Stimulated activated CD8-positive, alpha-beta memory T cell treated with anti-CD3 and anti-CD28 coated beads, Interleukin-4, amount 100 ng/mL, for 1 hour (primary cell): ENCODE results near the gene KLHDC3.
A peak's percentile ranks its signal among the peaks of the same experiment; 100 is the strongest.
"Not testable (repeated sequence)": the region's sequence is repeated elsewhere in the genome, so short reads cannot be mapped to it uniquely, and the experiment has no call there.

Experiments used
- DNase-seq, 2 donors: peaks; one replicate each; pipeline ENCODE4 v3.0.0-alpha.2; 2020; ENCODE audit warnings: low read depth in 2 of 2, low spot score in 1 of 2

KLHDC3 gene

DNA sequence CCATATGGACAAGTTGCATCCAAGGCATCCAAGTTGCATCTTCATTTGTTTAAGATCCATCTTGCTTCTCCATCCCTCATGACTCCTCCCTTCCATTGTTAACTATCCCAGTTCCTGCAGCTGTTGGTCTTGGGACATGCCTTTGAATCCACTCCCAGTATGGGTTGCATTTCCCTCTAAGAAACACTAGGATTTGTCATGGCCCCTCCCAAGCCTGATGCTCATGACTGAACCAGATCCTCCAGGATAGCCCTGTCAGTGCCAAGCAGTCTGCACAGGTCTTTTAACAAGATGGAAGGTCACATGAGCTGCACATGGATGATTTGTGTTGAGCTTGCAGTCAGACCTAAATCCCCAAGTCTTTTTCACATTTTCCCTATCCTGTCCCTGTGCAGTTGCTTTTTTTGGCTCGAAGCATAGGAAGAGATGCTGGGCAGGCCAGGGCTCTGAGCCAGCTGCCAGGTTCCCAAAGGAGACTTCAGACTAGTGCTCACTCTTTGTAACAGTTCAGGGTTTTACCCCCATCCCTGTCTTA, 25.5 kb upstream of the KLHDC3 start:
- DNase-seq, result no peak

- no peak for DNase-seq
Observed at GRCh38 chr6:42989923-42990322, 24.1 kb upstream of the KLHDC3 start.

GRCh38 chr6:42993445-42993844, 20.6 kb upstream of the KLHDC3 start:
- no peak for DNase-seq

DNA sequence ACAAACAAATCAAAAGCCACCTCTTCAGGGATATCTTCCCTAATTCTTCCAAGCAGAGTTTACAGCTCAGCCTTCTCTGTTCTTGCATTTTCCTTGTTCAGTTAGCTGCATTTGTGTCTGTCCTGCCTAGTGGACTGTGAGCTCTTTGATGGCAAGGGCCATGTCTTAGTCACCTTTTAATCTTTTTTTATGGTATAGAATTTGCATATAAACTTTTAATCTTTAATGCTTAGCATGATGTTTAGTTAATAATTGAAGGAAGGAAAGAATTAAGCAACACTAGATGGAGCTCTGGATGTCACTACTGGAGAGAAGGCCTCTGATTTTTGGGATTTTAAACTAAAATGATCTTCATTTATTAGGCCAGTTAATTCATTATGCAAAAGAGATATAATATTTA, 17.5 kb upstream of the KLHDC3 start:
- DNase-seq, result no peak

DNA sequence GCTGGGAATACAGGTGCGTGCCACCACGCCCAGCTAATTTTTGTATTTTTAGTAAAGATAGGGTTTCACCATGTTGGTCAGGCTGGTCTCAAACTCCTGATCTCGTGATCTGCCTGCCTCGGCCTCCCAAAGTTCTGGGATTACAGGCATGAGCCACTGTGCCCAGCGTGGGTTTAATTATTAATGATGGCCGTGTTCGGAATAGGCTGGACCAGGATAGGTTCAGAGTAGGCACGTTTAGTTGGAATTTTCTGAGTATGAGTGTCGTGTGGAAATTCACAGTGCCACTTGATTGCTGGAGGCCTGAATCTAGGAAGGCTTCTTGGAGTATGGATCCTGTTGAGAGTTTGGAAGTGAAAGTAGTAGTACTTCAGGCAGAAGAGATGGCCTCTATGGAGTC, 15.8 kb upstream of the KLHDC3 start:
- DNase-seq, result not testable (repeated sequence)

DNA sequence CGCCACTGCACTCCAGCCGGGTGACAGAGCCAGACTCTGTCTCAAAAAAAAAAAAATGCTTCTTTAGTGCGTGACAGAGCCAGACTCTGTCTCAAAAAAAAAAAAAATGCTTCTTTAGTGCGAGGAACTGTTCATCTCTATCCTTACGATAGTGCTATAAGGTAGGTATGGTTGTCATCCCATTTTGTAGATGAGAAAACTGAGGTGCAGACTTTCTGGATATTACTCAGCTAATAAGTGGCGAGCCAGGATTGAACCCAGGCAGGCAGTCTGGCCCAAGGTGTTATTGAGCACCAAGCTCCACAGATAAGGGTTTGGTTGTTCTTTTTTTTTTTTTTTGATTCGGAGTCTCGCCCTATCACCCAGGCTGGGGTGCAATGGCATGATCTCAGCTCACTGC, 12.2 kb upstream of the KLHDC3 start:
- no peak for DNase-seq

GRCh38 chr6:43005844-43006243, 8.2 kb upstream of the KLHDC3 start:
- no peak for DNase-seq

- no peak for DNase-seq
Observed at GRCh38 chr6:43006251-43006650, 7.8 kb upstream of the KLHDC3 start.

DNA sequence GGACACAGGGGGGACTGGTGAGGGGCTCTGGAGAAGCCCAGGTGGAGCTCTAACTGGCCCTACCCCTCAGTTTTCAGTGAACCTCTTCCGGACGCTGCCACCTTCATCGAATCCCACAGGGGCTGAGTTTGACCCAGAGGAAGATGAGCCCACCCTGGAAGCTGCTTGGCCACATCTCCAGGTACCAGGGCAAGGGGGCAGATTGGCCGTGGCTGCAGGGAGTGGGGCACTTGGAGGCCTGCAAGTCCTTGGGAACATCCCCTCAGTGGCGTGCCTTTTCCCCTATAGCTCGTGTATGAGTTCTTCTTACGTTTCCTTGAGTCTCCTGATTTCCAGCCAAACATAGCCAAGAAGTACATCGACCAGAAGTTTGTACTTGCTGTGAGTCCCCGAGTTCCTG, 6.9 kb upstream of the KLHDC3 start:
- no peak for DNase-seq

GRCh38 chr6:43009124-43009523, 4.9 kb upstream of the KLHDC3 start:
- no peak for DNase-seq

- DNase-seq, result no peak
Observed at GRCh38 chr6:43011207-43011606, 2.8 kb upstream of the KLHDC3 start.

DNA sequence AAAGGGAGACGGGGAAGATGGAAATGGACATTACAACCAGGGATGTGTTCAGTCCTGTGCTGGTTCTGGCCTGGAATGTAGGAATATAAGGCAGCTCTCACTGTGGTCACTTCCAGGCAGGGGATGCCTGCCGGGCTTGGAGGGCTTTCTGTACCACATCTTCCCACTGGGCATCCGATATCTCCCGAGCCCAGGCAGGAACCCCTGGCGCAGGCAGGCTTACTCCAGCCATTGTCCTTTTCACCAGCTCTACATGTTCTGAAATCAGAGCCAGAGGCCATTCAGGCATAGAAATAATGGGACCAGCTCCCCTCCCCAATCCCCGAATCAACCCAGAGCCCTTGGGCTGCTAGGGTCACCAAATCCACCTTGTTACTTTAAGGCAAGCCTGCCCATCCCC, 1.7 kb upstream of the KLHDC3 start:
- DNase-seq, result no peak

GRCh38 chr6:43013097-43013842, 779 bp upstream of the KLHDC3 start:
- DNase-seq, result no peak

DNA sequence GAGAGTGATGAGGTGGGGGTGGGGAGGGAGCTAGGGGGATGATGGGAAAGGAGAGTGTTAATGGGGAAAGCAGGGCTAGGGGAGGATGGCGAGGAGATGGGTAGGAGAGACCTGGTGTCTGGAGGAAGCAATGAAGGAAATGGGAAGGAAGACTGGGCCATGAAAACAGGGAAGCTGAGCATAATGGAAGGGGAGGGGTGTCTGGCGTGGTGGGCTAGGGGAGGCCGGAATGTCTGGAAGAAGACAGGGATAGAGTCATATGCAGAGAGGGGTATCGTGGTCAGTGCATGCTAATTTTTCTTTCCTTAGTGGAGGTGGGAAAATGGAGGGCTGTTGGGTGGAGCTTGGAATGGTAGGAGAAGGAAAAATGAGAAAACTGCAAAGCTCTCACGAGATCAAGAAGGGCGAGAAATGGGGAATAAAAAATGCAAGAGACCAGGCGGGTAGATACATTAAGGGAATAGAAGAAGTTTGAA, 423 bp downstream of the KLHDC3 start:
- no peak for DNase-seq

DNA sequence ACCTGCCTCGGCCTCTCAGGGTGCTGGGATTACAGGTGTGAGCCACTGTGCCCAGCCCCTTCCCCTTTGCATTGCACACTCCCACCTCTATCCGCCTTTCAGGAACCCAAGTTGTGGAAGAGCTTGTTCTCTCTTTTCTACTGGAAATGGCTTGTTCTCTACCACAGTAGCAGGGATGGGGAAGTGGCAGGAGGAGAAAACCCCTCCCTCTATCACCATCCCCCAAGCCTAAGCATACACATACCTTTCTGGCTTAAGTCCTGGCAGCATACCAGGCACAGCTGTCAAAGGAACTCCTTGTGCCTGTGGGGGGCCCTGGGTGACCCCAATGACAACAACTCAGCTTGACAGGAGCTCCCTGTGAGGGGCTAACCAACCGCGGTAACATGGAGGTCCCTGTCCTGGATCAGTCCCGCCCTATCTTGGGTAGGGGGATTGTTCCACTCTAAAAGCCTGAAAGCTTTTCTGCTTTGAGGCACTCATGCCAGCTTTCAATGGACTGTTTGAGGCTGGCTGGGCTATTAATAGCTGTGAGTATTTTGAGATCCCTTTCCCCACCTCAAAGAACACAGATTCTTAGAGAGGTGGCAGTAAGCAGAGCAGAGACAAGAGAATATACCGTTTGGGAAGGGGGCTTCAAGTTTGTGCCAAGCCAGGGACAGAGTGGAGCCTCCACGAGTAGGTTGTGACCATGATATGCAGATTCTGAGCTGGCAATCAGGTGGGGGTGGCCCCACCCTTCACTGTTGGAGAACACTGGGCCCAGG, 2.3 kb downstream of the KLHDC3 start:
- no peak for DNase-seq

GRCh38 chr6:43016943-43017334, 2.9 kb downstream of the KLHDC3 start:
- DNase-seq, result no peak

DNA sequence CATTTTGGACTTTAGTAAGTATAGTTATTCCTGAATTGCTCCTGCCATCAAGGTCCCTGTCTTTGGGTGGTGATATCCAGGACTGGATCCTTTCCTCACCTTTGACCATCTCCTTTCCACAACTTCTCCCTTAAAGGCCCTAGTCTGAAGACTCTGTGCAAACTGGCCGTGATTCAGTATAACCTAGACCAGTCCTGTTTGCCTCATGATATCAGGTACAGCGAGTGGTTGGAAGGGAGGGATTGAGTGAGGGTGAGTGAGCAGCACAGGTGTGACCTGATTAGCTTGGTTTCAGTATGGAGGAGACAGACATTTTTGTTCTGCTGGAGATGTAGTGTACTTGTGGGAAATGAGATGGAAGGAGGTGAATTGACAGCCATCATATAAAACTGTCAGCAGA, 5.1 kb downstream of the KLHDC3 start:
- DNase-seq, result no peak

DNA sequence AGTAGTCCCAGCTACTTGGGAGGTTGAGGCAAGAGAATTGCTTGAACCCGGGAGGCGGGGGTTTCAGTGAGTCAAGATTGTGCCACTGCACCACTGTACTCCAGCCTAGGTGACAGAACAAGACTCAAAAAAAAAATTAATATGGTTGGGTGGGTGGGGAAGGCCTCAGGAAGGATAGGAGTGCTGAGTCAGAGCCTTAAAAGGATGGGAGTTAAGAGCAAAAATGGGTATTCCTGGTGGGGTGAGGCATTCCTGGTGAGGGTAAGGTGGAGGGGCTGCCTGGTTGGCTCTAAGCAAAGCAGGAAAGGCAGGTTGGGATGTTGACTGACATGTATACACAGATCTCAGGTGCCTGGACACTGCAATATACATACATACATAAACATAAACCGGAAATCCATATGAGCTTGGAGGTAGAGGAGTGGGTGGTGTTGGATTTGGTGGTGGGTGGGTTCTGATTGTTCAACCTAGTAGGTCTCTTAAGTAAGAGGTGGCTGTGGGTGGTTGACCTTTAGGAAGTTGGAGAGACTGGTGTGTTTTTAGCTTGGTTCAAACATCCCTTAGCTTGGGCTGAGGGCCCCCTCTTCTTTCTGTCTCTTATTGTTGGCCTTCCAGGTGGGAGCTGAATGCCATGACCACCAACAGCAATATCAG, 6.1 kb downstream of the KLHDC3 start:
- no peak for DNase-seq

DNA sequence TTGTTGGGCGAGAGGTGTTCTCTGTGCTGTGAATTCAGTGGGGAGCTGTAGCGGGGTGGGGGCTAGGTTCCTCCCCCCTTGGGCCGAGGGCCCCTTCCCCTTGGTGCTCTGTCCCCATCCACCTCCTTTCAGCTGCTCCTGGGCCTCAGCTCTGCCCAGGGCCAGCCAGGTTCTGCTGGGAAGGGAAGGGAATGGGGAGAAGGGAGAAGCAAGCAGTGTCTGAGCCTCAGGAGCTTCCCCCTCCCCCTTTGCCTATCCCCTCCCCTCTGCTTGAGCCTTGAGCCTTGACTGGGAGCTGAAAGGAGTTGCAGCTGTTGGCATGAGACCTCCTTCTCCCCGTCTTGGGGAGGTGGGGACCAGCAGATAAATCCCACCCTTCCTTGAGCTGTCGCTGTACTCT, 6.8 kb downstream of the KLHDC3 start:
- no peak for DNase-seq

DNA sequence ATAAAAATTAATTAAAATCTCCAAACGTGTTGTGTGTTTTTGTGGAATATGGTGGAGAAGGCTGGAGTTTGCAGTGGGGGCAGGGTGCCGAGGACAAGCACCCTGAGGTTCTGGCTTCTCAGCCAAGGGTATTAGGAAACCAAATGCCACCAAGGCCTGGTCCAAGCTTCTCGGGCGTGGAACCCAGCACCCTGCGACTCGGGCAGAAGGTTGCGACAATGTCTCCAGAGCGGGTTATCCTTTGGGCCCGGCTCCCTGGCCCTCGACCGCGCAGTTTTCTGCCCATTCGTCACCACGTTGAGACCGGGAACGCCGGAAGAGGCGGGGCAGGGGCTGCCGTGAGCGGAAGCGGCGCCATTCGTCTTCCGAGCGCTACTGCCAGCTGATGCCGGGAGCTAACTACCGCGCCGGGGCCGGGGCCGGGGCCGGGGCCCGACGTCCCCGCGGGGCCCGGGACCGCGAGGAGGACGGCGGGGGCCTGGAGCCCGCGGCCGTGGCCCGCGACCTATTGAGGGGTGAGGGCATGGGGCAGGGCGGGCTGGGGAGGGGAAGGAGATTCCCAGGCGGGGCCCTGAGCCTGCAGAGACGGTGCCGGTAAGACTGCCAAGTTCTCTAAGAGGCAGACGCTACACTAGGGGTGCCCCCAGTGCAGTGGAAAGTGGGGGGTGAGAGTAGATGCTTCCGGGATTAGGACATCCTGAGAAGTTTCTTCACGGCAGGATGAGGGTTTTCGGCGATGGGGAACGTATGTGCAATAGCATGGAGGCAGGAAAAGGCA, 7.4 kb downstream of the KLHDC3 start, which contains the start of gene RRP36:
TSS of gene RRP36 (plus strand) at position 354 of the 778 bp plus-strand sequence. CDS start at position 386, 32 bp downstream.
- DNase-seq, result peak; percentile 27 to 40

- no peak for DNase-seq
Observed at GRCh38 chr6:43024436-43024835, 10.4 kb downstream of the KLHDC3 start.
